Measurements from ENCODE around the gene KLRF2.

DNA sequence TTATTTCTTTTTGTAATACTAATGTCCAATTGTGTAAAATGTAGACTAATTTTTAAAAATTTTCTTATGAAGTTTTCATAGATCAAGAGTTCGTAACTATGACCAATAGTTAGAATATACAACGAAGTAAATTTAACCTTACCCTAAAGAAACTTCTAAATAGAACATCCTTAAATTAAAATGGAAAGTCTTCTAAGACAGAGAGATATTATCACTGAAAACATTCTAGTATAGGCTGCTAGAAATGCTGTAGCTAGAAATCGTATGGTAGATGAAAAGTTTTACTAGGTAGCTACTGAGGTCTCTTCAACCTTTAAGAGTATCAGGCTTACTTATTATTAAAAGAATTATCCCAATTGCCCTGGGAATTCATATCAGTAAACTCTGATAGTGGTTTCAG is 50.0 kb downstream of the KLRF2 start:
- no peak for TF ChIP-seq EZH2 (IDR thresholded peaks at IDR 0.05; ENCODE audit: insufficient read depth, poor library complexity, severe bottlenecking)
- TF ChIP-seq EZH2phosphoT487 (IDR thresholded peaks at IDR 0.05; ENCODE audit: insufficient read depth, low read depth): no peak

All from GM23248 (cell line).